Liver (tissue), 9 donors: ENCODE data around the gene SAMD4A. TPM values are rescaled to one million over a fixed set of nuclear protein-coding genes. Genes with fewer than 3 reads are reported as not detected.
A peak's percentile ranks its signal among the peaks of the same experiment; 100 is the strongest.

Experiments
- DNase-seq: peaks from one replicate; pipeline ENCODE4 v3.0.0-alpha.2; 2017; ENCODE audit warnings: low spot score
- H3K27ac ChIP-seq, 2 donors: one replicate each; pipeline ENCODE4 v1.7.0; 2013; ENCODE audit warnings: inconsistent platforms in 2 of 2, low read length in 2 of 2, control low read depth in 1 of 2, low read depth in 1 of 2, mild to moderate bottlenecking in 1 of 2
- H3K27me3 ChIP-seq, 4 donors: one replicate each; pipeline versions ENCODE4 v1.6.1 to v1.7.0; 2013; ENCODE audit warnings: low read length in 3 of 4, inconsistent platforms in 1 of 4, mild to moderate bottlenecking in 1 of 4, moderate library complexity in 1 of 4; ENCODE audit not compliant: control insufficient read depth in 4 of 4, insufficient read depth in 4 of 4
- H3K36me3 ChIP-seq, 4 donors: one replicate each; pipeline versions ENCODE4 v1.6.1 to v1.7.0; 2013; ENCODE audit warnings: low read length in 3 of 4, mild to moderate bottlenecking in 3 of 4, low read depth in 1 of 4, moderate library complexity in 1 of 4; ENCODE audit not compliant: control insufficient read depth in 4 of 4, insufficient read depth in 3 of 4
- H3K4me1 ChIP-seq, 4 donors: one replicate each; pipeline versions ENCODE4 v1.6.1 to v1.7.0; 2013; ENCODE audit warnings: low read length in 3 of 4, mild to moderate bottlenecking in 3 of 4, moderate library complexity in 1 of 4; ENCODE audit not compliant: control insufficient read depth in 4 of 4, insufficient read depth in 4 of 4
- H3K4me3 ChIP-seq, 3 donors: one replicate each; pipeline versions ENCODE4 v1.6.1 to v1.7.0; 2013; ENCODE audit warnings: low read length in 3 of 3, control low read depth in 1 of 3, low read depth in 1 of 3, mild to moderate bottlenecking in 1 of 3
- H3K9ac ChIP-seq, 2 donors: one replicate each; pipeline ENCODE4 v1.7.0; 2013; ENCODE audit warnings: low read length in 2 of 2, mild to moderate bottlenecking in 2 of 2, moderate library complexity in 2 of 2, control low read depth in 1 of 2, low read depth in 1 of 2
- H3K9me3 ChIP-seq, 4 donors: one replicate each; pipeline versions ENCODE4 v1.6.1 to v1.7.0; 2013; ENCODE audit warnings: low read length in 3 of 4; ENCODE audit not compliant: control insufficient read depth in 4 of 4
- EGR1 ChIP-seq, 2 donors: IDR thresholded peaks; 2 replicates each; pipeline ENCODE4 v1.6.1; 2016 to 2018; ENCODE audit warnings: antibody characterized with exemption in 2 of 2, low read depth in 2 of 2
- FOXA1 ChIP-seq: IDR thresholded peaks from 2 replicates; pipeline ENCODE4 v1.6.1; 2016; ENCODE audit warnings: antibody characterized with exemption
- FOXA2 ChIP-seq: IDR thresholded peaks from 2 replicates; pipeline ENCODE4 v1.6.1; 2016; ENCODE audit warnings: antibody characterized with exemption
- GABPA ChIP-seq, 2 donors: IDR thresholded peaks in 1 of 2; conservative IDR thresholded peaks in 1 of 2; 2 replicates each; pipeline ENCODE4 v1.6.1; 2016; ENCODE audit warnings: antibody characterized with exemption in 2 of 2, mild to moderate bottlenecking in 1 of 2, moderate library complexity in 1 of 2
- HNF4A ChIP-seq, 2 donors: conservative IDR thresholded peaks; 2 replicates each; pipeline ENCODE4 v1.6.1; 2016; ENCODE audit warnings: antibody characterized with exemption in 2 of 2, mild to moderate bottlenecking in 2 of 2
- HNF4G ChIP-seq: IDR thresholded peaks from 2 replicates; pipeline ENCODE4 v1.6.1; 2016; ENCODE audit warnings: antibody characterized with exemption
- NR2F2 ChIP-seq: IDR thresholded peaks from 2 replicates; pipeline ENCODE4 v1.6.1; 2016; ENCODE audit warnings: antibody characterized with exemption
- RAD21 ChIP-seq, 2 donors: IDR thresholded peaks; 2 replicates each; pipeline ENCODE4 v1.6.1; 2016; ENCODE audit warnings: antibody characterized with exemption in 2 of 2, mild to moderate bottlenecking in 2 of 2
- RXRA ChIP-seq, 2 donors: IDR thresholded peaks; 2 replicates each; pipeline ENCODE4 v1.6.1; 2017 to 2018; ENCODE audit warnings: antibody characterized with exemption in 2 of 2, mild to moderate bottlenecking in 1 of 2
- SP1 ChIP-seq: IDR thresholded peaks from 2 replicates; pipeline ENCODE4 v1.6.1; 2018; ENCODE audit warnings: antibody characterized with exemption, mild to moderate bottlenecking
- TAF1 ChIP-seq: conservative IDR thresholded peaks from 2 replicates; pipeline ENCODE4 v1.6.1; 2016; ENCODE audit warnings: antibody characterized with exemption, mild to moderate bottlenecking
- YY1 ChIP-seq: IDR thresholded peaks from 2 replicates; pipeline ENCODE4 v1.6.1; 2016; ENCODE audit warnings: antibody characterized with exemption, mild to moderate bottlenecking
- WGBS: extraction: QIAGEN DNeasy Blood & Tissue Kit; methylation state at CpG from one replicate; pipeline ENCODE4 v1.1.7; 2013; 5-methylcytosine and 5-hydroxymethylcytosine counted together
- polyA plus RNA-seq, 2 donors: library from polyadenylated mRNA; stranded (reverse) in 1 of 2; unstranded in 1 of 2; fragments of 200-250 nt in 1 of 2; fragments of >200 nt in 1 of 2; fragmentation: Nextera tagmentation in 1 of 2; extraction: Ambion mirVana in 1 of 2; gene quantifications; one replicate each; pipeline versions ENCODE4 v1.2.1 to v1.2.3, GENCODE V29; 2013 to 2015
- total RNA-seq, 2 donors: library from RNA; depleted of rRNA; stranded (reverse); fragments of >200 nt; gene quantifications; one replicate each; pipeline ENCODE4 v1.2.3, GENCODE V29; 2014
- TF ChIP-seq, protein P1 (sequence below): IDR thresholded peaks from 2 replicates; pipeline ENCODE4 v1.6.1; 2016; ENCODE audit warnings: antibody characterized with exemption
- TF ChIP-seq, protein P2 (sequence below): IDR thresholded peaks from 2 replicates; pipeline ENCODE4 v1.6.1; 2016; ENCODE audit warnings: antibody characterized with exemption, mild to moderate bottlenecking
- TF ChIP-seq, protein P3 (sequence below): IDR thresholded peaks from 2 replicates; pipeline ENCODE4 v1.6.1; 2016; ENCODE audit warnings: antibody characterized with exemption
- TF ChIP-seq, protein P4 (sequence below): fragments of 150-350 bp; IDR thresholded peaks from 2 replicates; pipeline ENCODE4 v1.5.1; 2017; ENCODE audit warnings: improper control_type of control experiment, low read depth, low read length; ENCODE audit not compliant: missing input control
- donor health status: healthy.
- donor health status: healthy.
- donor health status: healthy.
- donor health status: healthy.
- donor health status: healthy.

SAMD4A gene
- total and polyA plus RNA-seq, 4 donors, result 4.3 to 17.8 (median 8.1) TPM

DNA sequence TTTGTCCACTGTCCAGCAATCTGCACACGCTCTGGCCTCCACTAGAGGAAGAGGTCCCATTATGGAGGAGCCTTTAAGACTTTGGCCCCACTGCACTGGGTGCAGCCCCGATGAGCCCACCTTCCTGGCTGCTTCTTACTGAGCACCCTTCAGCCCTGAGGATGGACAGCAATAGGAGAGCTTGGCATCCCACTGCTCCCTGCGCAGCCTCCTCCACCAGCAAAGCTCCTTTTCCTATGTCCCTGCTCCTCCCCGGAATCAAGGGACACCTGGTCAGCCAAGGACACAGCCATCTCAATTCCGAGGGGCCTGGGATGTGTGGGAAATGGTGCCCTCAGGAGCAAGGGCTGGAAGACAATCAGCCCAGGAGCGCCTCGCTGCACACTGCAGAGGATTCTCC, 241.0 kb downstream of the SAMD4A start:
- H3K4me3 ChIP-seq, result no peak overlapping the region
- H3K27ac ChIP-seq, result no peak overlapping the region
- peaks cover 0 to 8% (median 0%) of the 10 kb centered on the region in 4 donors for H3K4me1 ChIP-seq
- no peaks in the 10 kb centered on the region for H3K36me3 ChIP-seq
- H3K27me3 ChIP-seq, result no peaks in the 10 kb centered on the region
- no peak for TF ChIP-seq HNF4G
- TF ChIP-seq FOXA2, result no peak
- no peak for TF ChIP-seq RAD21 (IDR thresholded peaks at IDR 0.05)
- TF ChIP-seq HNF4A (conservative IDR thresholded peaks at IDR 0.05), result no peak
- TF ChIP-seq TAF1, result no peak
- TF ChIP-seq, protein P1, sequence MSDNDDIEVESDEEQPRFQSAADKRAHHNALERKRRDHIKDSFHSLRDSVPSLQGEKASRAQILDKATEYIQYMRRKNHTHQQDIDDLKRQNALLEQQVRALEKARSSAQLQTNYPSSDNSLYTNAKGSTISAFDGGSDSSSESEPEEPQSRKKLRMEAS, result no peak
- TF ChIP-seq, protein P2, sequence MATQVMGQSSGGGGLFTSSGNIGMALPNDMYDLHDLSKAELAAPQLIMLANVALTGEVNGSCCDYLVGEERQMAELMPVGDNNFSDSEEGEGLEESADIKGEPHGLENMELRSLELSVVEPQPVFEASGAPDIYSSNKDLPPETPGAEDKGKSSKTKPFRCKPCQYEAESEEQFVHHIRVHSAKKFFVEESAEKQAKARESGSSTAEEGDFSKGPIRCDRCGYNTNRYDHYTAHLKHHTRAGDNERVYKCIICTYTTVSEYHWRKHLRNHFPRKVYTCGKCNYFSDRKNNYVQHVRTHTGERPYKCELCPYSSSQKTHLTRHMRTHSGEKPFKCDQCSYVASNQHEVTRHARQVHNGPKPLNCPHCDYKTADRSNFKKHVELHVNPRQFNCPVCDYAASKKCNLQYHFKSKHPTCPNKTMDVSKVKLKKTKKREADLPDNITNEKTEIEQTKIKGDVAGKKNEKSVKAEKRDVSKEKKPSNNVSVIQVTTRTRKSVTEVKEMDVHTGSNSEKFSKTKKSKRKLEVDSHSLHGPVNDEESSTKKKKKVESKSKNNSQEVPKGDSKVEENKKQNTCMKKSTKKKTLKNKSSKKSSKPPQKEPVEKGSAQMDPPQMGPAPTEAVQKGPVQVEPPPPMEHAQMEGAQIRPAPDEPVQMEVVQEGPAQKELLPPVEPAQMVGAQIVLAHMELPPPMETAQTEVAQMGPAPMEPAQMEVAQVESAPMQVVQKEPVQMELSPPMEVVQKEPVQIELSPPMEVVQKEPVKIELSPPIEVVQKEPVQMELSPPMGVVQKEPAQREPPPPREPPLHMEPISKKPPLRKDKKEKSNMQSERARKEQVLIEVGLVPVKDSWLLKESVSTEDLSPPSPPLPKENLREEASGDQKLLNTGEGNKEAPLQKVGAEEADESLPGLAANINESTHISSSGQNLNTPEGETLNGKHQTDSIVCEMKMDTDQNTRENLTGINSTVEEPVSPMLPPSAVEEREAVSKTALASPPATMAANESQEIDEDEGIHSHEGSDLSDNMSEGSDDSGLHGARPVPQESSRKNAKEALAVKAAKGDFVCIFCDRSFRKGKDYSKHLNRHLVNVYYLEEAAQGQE, result no peak
- TF ChIP-seq, protein P3, sequence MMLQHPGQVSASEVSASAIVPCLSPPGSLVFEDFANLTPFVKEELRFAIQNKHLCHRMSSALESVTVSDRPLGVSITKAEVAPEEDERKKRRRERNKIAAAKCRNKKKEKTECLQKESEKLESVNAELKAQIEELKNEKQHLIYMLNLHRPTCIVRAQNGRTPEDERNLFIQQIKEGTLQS, result no peak
- no peak for TF ChIP-seq SP1
- TF ChIP-seq YY1, result no peak
- TF ChIP-seq EGR1 (IDR thresholded peaks at IDR 0.05; ENCODE audit: low read depth in 2 of 2), result no peak
- no peak for TF ChIP-seq GABPA (IDR thresholded peaks at IDR 0.05 in 1 of 2, conservative IDR thresholded peaks at IDR 0.05 in 1 of 2)
- TF ChIP-seq, protein P4, sequence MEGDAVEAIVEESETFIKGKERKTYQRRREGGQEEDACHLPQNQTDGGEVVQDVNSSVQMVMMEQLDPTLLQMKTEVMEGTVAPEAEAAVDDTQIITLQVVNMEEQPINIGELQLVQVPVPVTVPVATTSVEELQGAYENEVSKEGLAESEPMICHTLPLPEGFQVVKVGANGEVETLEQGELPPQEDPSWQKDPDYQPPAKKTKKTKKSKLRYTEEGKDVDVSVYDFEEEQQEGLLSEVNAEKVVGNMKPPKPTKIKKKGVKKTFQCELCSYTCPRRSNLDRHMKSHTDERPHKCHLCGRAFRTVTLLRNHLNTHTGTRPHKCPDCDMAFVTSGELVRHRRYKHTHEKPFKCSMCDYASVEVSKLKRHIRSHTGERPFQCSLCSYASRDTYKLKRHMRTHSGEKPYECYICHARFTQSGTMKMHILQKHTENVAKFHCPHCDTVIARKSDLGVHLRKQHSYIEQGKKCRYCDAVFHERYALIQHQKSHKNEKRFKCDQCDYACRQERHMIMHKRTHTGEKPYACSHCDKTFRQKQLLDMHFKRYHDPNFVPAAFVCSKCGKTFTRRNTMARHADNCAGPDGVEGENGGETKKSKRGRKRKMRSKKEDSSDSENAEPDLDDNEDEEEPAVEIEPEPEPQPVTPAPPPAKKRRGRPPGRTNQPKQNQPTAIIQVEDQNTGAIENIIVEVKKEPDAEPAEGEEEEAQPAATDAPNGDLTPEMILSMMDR, result no peak
- TF ChIP-seq NR2F2, result no peak
- DNase-seq, result peak; percentile 30
- 93% methylated on average over 7 of the region's 7 CpGs for WGBS
- no peaks in the 10 kb centered on the region for H3K9me3 ChIP-seq
- no peak overlapping the region for H3K9ac ChIP-seq

DNA sequence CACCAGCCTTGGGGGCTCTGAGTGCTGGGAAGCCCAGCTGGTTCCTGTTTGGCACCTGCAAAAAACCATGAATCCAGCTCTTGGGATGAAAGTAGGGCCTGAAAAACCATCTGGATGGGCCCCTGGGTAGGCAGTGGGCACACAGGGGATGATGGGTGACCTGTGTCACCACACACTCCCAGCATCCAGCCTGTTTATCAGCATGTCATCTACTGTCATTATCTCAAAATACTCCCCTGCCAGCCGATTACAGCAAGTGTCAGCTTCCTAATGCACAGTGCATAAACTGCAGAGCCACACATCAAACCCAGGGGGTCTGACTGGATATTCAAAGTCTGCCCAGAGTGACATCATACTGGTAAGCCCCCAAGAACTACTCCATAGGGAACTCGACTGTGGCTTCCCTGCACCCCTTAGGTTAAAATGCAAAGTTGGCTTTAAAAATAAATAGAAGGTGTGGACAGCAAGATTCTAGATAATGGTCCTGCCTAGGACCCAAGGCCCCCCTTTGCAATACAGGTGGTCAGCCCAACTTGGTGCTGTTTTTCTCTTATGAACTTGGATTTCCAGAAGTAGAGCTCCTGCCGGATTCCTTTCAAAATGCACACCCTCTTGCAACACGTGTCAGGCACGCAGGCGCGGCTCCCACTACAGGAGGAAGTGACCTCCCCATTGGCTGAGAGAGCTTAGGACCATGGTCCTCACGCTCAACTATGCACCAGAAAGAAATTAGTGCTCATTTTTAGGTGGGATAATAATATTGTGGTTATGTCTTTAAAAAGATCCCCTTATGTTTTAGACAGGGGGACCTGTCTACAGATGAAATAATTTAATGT, 241.6 kb downstream of the SAMD4A start:
- no peak for TF ChIP-seq TAF1
- no peak for TF ChIP-seq HNF4A (conservative IDR thresholded peaks at IDR 0.05)
- no peak for TF ChIP-seq RXRA (IDR thresholded peaks at IDR 0.05)
- TF ChIP-seq, protein P3, result no peak
- no peak for TF ChIP-seq FOXA1
- TF ChIP-seq, protein P2, result no peak
- no peak for TF ChIP-seq RAD21 (IDR thresholded peaks at IDR 0.05)
- H3K27me3 ChIP-seq, result no peaks in the 10 kb centered on the region
- no peak overlapping the region for H3K9ac ChIP-seq
- H3K4me1 ChIP-seq, result peaks cover 0 to 8% (median 0%) of the 10 kb centered on the region in 4 donors
- no peak overlapping the region for H3K27ac ChIP-seq
- no peak overlapping the region for H3K4me3 ChIP-seq
- WGBS, result 89% methylated on average over 8 of the region's 8 CpGs
- no peaks in the 10 kb centered on the region for H3K9me3 ChIP-seq
- H3K36me3 ChIP-seq, result no peaks in the 10 kb centered on the region
- DNase-seq, result no peak
